Left hindlimb (tissue), 1 donor: ENCODE results near the gene FZD4.

Experiments
- DNase-seq: peaks from one replicate; pipeline ENCODE4 v3.0.0-alpha.2; 2018

The FZD4 gene

DNA sequence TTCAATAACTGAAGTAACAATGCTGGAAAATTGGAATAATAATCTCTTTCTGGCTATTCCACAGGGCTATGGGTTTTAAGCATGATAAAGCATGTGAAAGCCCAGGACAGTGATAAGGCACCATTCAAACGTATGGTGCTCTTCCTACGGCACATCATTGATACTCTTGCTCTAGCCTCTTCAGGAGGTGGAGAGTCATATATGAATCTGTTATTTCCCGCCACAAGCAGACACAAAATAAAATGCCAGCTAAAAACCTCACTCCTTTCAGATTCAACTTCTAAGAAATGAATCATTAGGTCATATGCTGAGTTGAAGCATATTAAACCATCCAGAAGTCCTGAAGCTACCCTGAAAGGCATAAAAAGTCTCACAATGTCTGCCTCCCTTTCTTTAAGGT, 49.9 kb downstream of the FZD4 start:
- no peak for DNase-seq

DNA sequence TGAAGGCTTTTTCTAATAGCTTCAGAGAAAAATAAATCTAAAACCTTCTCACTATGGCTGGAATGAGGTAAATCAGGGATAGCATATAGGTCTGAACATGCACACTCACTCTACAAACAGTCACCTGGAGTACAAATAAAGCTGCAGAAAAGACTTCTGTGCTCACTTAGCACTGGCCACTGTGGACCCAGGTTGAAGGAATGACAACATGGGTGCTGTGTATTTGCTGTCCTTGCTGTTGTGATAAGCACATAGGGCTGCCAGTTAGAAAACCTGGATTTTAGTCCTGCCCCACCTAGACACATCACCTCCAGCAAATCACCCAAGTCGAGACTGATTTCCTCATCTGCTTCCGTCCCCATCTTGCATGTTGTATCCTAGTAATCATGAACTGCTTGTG, 51.2 kb downstream of the FZD4 start:
- DNase-seq, result no peak

GRCh38 chr11:86902345-86902744, 52.9 kb downstream of the FZD4 start:
- DNase-seq, result no peak

DNA sequence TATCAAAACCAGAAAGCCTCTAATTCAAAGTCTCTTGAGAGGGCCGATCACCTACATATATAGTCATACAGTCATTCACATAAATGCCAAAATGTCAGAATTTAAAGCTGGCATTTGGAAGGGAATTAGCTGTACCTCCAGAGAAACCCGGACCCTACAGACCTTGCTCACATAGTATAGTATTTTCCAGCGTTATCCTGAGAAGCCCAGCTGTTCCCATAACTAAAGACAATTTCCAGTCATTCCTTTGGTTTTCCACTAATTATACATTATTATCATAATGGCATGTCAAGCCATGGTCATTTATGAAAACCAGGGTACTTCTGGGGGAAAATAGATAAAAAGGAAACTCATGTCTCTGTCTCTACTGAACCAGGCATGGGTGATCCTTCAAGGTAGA, 53.6 kb downstream of the FZD4 start:
- DNase-seq, result no peak

DNA sequence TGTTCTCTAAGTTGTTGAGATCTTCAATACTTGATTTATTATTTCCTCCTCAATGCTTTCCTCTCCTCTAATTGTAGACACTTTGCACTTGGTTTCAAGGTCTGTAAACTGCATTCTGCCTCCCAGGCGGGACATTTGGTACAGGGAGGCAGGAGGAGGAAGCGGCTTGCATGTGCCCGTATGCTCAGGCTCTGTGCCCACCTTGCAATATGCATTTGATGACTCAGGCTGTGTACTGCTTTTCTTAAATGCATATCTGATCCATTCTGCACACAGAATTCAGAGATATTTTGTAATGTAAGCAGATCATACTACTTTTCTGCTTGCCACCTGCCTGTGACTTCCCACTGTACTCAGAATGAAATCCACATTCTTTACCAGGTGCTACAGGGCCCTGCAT, 55.0 kb downstream of the FZD4 start:
- DNase-seq, result no peak

DNA sequence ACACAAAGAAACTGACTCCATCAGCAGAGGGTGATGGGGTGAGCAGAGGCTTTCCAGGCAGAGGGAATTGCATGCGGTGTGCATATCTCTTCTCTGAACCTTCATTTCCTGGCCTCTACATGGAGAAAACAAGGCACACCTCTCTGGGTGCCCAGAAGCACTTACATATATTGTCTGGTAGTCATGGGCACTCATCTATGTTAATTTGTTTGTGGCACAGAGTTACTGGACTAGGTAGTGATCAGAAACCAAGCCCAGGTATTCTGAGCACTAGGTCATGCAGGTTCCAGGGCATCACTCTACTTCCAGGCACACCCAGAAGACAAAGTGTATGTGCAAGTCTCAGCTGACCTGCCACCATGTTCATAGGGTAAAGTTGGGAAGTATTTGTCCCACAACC, 56.5 kb downstream of the FZD4 start:
- DNase-seq, result no peak

DNA sequence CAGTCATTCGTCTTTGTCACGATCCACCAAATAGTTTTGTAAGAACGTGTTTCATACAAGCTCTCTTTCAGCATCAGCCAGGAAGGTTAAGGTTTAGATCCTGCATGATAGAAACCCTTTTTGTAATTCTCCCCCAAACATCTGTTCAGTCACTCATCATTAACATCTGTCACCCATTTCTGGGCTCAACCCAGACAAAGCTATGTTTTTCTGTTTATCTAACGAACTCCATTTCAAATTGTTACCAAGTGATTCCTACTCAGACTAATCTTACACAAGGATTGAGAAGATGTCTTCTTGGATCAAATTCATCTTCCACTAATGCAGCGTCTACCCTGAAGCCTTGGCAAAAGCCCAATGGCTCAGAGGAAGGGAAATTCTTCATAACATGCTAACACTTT, 58.8 kb downstream of the FZD4 start:
- DNase-seq, result no peak
